HG03175 (cell line): Measurements from ENCODE around the gene SPTLC2.
A peak's percentile ranks its signal among the peaks of the same experiment; 100 is the strongest.
"Not testable (repeated sequence)": the region's sequence is repeated elsewhere in the genome, so short reads cannot be mapped to it uniquely, and the experiment has no call there.

Experiments
- ATAC-seq: cut with Tn5 transposase; IDR thresholded peaks from one replicate; pipeline ENCODE4 v1.9.1; 2021; ENCODE audit warnings: mild to moderate bottlenecking, moderate library complexity; ENCODE audit not compliant: unreplicated experiment

Gene SPTLC2

GRCh38 chr14:77590845-77591485, 25.5 kb downstream of the SPTLC2 start:
- ATAC-seq = no peak

GRCh38 chr14:77589099-77589498, 27.3 kb downstream of the SPTLC2 start:
- ATAC-seq = no peak

GRCh38 chr14:77588411-77589025, 27.9 kb downstream of the SPTLC2 start:
- ATAC-seq = not testable (repeated sequence)

- no peak for ATAC-seq
Observed at GRCh38 chr14:77585385-77585784, 31.1 kb downstream of the SPTLC2 start.

- no peak for ATAC-seq
Observed at GRCh38 chr14:77584809-77585208, 31.6 kb downstream of the SPTLC2 start.

GRCh38 chr14:77583657-77584056, 32.8 kb downstream of the SPTLC2 start:
- ATAC-seq = no peak

- no peak for ATAC-seq
Observed at GRCh38 chr14:77582511-77582910, 33.9 kb downstream of the SPTLC2 start.

GRCh38 chr14:77580964-77581505, 35.4 kb downstream of the SPTLC2 start:
- ATAC-seq = peak; percentile 99

- peak; percentile 13 for ATAC-seq
Observed at GRCh38 chr14:77580477-77580876, 36.0 kb downstream of the SPTLC2 start.

- ATAC-seq = no peak
Observed at GRCh38 chr14:77579780-77580179, 36.7 kb downstream of the SPTLC2 start.

- no peak for ATAC-seq
Observed at GRCh38 chr14:77579065-77579464, 37.4 kb downstream of the SPTLC2 start.

- no peak for ATAC-seq
Observed at GRCh38 chr14:77574446-77575115, 41.9 kb downstream of the SPTLC2 start.

- no peak for ATAC-seq
Observed at GRCh38 chr14:77573964-77574363, 42.5 kb downstream of the SPTLC2 start.

GRCh38 chr14:77570706-77571268, 45.6 kb downstream of the SPTLC2 start:
- ATAC-seq = no peak

- no peak for ATAC-seq
Observed at GRCh38 chr14:77565994-77566305, 50.5 kb downstream of the SPTLC2 start.

GRCh38 chr14:77565289-77565993, 51.0 kb downstream of the SPTLC2 start:
- no peak for ATAC-seq

- no peak for ATAC-seq
Observed at GRCh38 chr14:77562681-77563080, 53.8 kb downstream of the SPTLC2 start.

GRCh38 chr14:77561881-77562280, 54.6 kb downstream of the SPTLC2 start:
- ATAC-seq = no peak

- ATAC-seq = no peak
Observed at GRCh38 chr14:77559381-77559780, 57.1 kb downstream of the SPTLC2 start.

GRCh38 chr14:77557391-77557790, 59.0 kb downstream of the SPTLC2 start:
- no peak for ATAC-seq

- ATAC-seq = no peak
Observed at GRCh38 chr14:77556946-77557345, 59.5 kb downstream of the SPTLC2 start.
